Hepatocyte (in vitro differentiated cells): ENCODE results near the gene UBE2Q2.

Source experiments
- EZH2phosphoT487 ChIP-seq: fragments of 200-600 bp; sonication (generic); IDR thresholded peaks from one replicate; pipeline ENCODE4 v1.6.1; 2018; ENCODE audit warnings: antibody characterized with exemption, mild to moderate bottlenecking, low read depth, moderate library complexity; ENCODE audit not compliant: unreplicated experiment, severe bottlenecking
- TF ChIP-seq, protein P1 (sequence below): fragments of 200-600 bp; sonication (generic); IDR thresholded peaks from 2 replicates; pipeline ENCODE4 v1.5.1; 2016; ENCODE audit warnings: antibody characterized with exemption, mild to moderate bottlenecking; ENCODE audit not compliant: poor library complexity

GRCh38 chr15:75835990-75836958, 7.0 kb upstream of the UBE2Q2 start:
- TF ChIP-seq, protein P1, sequence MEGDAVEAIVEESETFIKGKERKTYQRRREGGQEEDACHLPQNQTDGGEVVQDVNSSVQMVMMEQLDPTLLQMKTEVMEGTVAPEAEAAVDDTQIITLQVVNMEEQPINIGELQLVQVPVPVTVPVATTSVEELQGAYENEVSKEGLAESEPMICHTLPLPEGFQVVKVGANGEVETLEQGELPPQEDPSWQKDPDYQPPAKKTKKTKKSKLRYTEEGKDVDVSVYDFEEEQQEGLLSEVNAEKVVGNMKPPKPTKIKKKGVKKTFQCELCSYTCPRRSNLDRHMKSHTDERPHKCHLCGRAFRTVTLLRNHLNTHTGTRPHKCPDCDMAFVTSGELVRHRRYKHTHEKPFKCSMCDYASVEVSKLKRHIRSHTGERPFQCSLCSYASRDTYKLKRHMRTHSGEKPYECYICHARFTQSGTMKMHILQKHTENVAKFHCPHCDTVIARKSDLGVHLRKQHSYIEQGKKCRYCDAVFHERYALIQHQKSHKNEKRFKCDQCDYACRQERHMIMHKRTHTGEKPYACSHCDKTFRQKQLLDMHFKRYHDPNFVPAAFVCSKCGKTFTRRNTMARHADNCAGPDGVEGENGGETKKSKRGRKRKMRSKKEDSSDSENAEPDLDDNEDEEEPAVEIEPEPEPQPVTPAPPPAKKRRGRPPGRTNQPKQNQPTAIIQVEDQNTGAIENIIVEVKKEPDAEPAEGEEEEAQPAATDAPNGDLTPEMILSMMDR = no peak
- no peak for TF ChIP-seq EZH2phosphoT487
